Smooth muscle cell (in vitro differentiated cells): ENCODE data around the gene NAMPT. TPM values are rescaled to one million over a fixed set of nuclear protein-coding genes. Genes with fewer than 3 reads are reported as not detected.

Source experiments
- DNase-seq: peaks from one replicate; lab custom pipeline; 2025; ENCODE audit not compliant: unreplicated experiment; lab: John Stamatoyannopoulos, UW
- H2AFZ ChIP-seq: fragments of 200-600 bp; sonication (generic); 2 replicates; pipeline ENCODE4 v1.6.0; 2016; ENCODE audit warnings: antibody characterized with exemption, low read depth, mild to moderate bottlenecking
- H3F3A ChIP-seq: fragments of 200-600 bp; sonication (generic); 2 replicates; pipeline ENCODE4 v1.6.0; 2017; ENCODE audit warnings: antibody characterized with exemption, low read depth
- H3K27ac ChIP-seq: fragments of 200-600 bp; sonication (generic); 2 replicates; pipeline ENCODE4 v1.5.1; 2016; ENCODE audit warnings: low read depth, mild to moderate bottlenecking
- H3K27me3 ChIP-seq: fragments of 200-600 bp; sonication (generic); 2 replicates; pipeline ENCODE4 v1.6.1; 2016; ENCODE audit warnings: low read depth, mild to moderate bottlenecking
- H3K36me3 ChIP-seq: fragments of 200-600 bp; sonication (generic); 2 replicates; pipeline ENCODE4 v1.5.1; 2016; ENCODE audit warnings: low read depth
- H3K4me1 ChIP-seq: fragments of 200-600 bp; sonication (generic); 2 replicates; pipeline ENCODE4 v1.5.1; 2016; ENCODE audit warnings: low read depth
- H3K4me2 ChIP-seq: fragments of 200-600 bp; sonication (generic); 2 replicates; pipeline ENCODE4 v1.6.0; 2016; ENCODE audit warnings: mild to moderate bottlenecking
- H3K4me3 ChIP-seq: fragments of 200-600 bp; sonication (generic); 2 replicates; pipeline ENCODE4 v1.5.1; 2016; ENCODE audit warnings: mild to moderate bottlenecking
- H3K79me2 ChIP-seq: fragments of 200-600 bp; sonication (generic); 2 replicates; pipeline ENCODE4 v1.6.0; 2016; ENCODE audit warnings: low read depth, mild to moderate bottlenecking
- H3K9ac ChIP-seq: fragments of 200-600 bp; sonication (generic); 2 replicates; pipeline ENCODE4 v1.6.0; 2016; ENCODE audit warnings: low read depth
- H3K9me3 ChIP-seq: fragments of 200-600 bp; sonication (generic); replicated peaks from 2 replicates; pipeline ENCODE4 v1.5.1; 2016; ENCODE audit warnings: low read depth
- H4K20me1 ChIP-seq: fragments of 200-600 bp; sonication (generic); 2 replicates; pipeline ENCODE4 v1.6.0; 2016; ENCODE audit warnings: low read depth
- CTCF ChIP-seq: fragments of 200-600 bp; sonication (generic); IDR thresholded peaks from 2 replicates; pipeline ENCODE4 v1.5.1; 2017; ENCODE audit warnings: borderline replicate concordance, mild to moderate bottlenecking, antibody characterized with exemption; ENCODE audit not compliant: insufficient read depth, poor library complexity, severe bottlenecking
- WGBS: methylation state at CpG from one replicate; pipeline ENCODE4 v1.1.7; 2016; ENCODE audit warnings: low lambda C conversion rate; 5-methylcytosine and 5-hydroxymethylcytosine counted together
- polyA plus RNA-seq: library from polyadenylated mRNA; unstranded; fragments of >200 nt; fragmentation: Nextera tagmentation; extraction: Ambion mirVana; gene quantifications from 2 replicates; pipeline ENCODE4 v1.2.1, GENCODE V29; 2016
- total RNA-seq: library from RNA; depleted of rRNA; stranded (reverse); fragments of >200 nt; gene quantifications from 2 replicates; pipeline ENCODE4 v1.2.3, GENCODE V29; 2014

NAMPT gene
- total and polyA plus RNA-seq, 2 experiments from 2014 or later, result 49.1 to 189 TPM

DNA sequence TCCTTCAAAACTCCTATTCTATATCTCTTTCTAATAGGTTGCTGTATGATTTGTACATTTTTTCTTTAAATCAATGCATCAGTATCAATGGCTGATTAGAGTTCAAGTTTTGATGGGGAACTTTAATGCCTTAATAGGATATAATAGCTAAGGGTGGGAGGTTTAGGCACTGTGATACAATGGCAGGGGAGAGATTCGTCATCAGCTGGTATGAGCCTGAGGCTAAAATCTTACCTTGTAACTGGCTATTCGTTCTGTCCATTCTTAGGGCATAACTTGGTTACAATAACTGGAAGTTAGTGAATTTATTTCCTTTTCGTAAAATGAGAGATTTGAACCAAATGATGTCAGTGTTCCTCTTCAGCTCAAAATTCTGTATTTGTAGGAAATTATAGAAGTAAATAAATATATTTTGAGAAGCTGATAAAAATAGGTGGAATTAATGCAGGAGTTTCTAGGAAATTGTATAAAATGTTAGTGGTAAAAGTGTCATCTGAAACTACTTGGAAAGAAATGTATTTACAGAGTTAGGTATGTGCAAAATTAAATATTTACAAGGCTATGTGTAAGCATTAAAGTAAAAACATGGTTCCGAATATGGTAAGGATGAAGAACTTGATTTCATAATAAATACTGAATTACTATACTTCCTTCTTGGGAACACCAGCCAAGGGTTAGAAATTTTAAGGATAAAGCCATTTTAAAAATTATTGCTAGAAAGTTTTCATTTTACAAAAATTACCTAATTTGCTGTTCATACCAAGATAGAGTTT lies 27.5 kb upstream of the NAMPT start:
- Histone ChIP-seq H4K20me1 (no peaks in the 10 kb centered on the region), H3F3A (no peaks in the 10 kb centered on the region), H3K4me3 (no peak overlapping the region), H3K9ac (no peak overlapping the region), H3K27me3 (no peaks in the 10 kb centered on the region), H3K4me2 (no peak overlapping the region), H3K27ac (peak overlapping the region; percentile 77), H3K79me2 (no peaks in the 10 kb centered on the region), H2AFZ (no peak overlapping the region), H3K9me3 (no peaks in the 10 kb centered on the region), H3K4me1 (no peaks in the 10 kb centered on the region), H3K36me3 (no peaks in the 10 kb centered on the region)
- DNase-seq, result no peak
- WGBS, result 92% methylated on average over 4 of the region's 4 CpGs
- TF ChIP-seq CTCF, result no peak

GRCh38 chr7:106309362-106309761 lies 24.6 kb upstream of the NAMPT start:
- Histone ChIP-seq H3K27me3 (no peaks in the 10 kb centered on the region), H3K9ac (no peak overlapping the region), H3K9me3 (no peaks in the 10 kb centered on the region), H3K4me3 (no peak overlapping the region), H2AFZ (no peak overlapping the region), H3K79me2 (no peaks in the 10 kb centered on the region), H3K4me2 (no peak overlapping the region), H4K20me1 (no peaks in the 10 kb centered on the region), H3K4me1 (no peaks in the 10 kb centered on the region), H3F3A (no peaks in the 10 kb centered on the region), H3K36me3 (no peaks in the 10 kb centered on the region), H3K27ac (no peak overlapping the region)
- DNase-seq, result no peak
- no peak for TF ChIP-seq CTCF

DNA sequence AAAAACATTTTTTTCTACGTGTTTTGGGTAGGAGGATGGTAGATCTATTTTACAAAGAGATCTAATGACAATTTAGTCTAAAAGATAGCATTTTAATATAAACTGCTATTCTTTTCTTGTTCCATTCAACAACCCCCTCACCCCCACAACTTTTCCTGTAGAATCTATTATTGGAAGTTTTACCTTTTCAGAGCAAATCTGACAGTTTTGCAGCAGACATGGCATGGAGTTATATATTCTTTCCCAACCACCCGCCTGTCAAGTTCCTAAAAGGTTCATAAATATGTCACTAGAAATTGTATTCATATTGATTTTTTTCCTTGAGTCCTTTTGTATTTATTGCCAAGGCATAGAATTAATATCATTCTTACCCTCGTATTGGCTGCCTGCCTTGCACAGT lies 21.5 kb upstream of the NAMPT start:
- no peak for TF ChIP-seq CTCF
- Histone ChIP-seq H3K9ac (no peak overlapping the region), H3K36me3 (no peaks in the 10 kb centered on the region), H3K4me2 (no peak overlapping the region), H3K9me3 (no peaks in the 10 kb centered on the region), H2AFZ (no peak overlapping the region), H4K20me1 (no peaks in the 10 kb centered on the region), H3K79me2 (no peaks in the 10 kb centered on the region), H3K27ac (no peak overlapping the region), H3K27me3 (no peaks in the 10 kb centered on the region), H3K4me1 (no peaks in the 10 kb centered on the region), H3F3A (no peaks in the 10 kb centered on the region), H3K4me3 (no peak overlapping the region)
- DNase-seq, result no peak
- WGBS, result 84% methylated on average over 3 of the region's 3 CpGs

- no peak for TF ChIP-seq CTCF
- H3K9ac ChIP-seq, result no peak overlapping the region
- no peaks in the 10 kb centered on the region for H3K27me3 ChIP-seq
- no peak overlapping the region for H3K27ac ChIP-seq
- H3K9me3 ChIP-seq, result no peaks in the 10 kb centered on the region
- no peak overlapping the region for H2AFZ ChIP-seq
- H4K20me1 ChIP-seq, result no peaks in the 10 kb centered on the region
- no peak overlapping the region for H3K4me3 ChIP-seq
- WGBS, result 78% methylated on average over 3 of the region's 3 CpGs
- no peaks in the 10 kb centered on the region for H3F3A ChIP-seq
- DNase-seq, result no peak
- no peaks in the 10 kb centered on the region for H3K4me1 ChIP-seq
- H3K4me2 ChIP-seq, result no peak overlapping the region
- no peaks in the 10 kb centered on the region for H3K79me2 ChIP-seq
- H3K36me3 ChIP-seq, result no peaks in the 10 kb centered on the region
Measured at GRCh38 chr7:106305732-106306131, 20.9 kb upstream of the NAMPT start.
